ENCODE data around the gene FXYD3.
"Not testable (repeated sequence)": the region's sequence is repeated elsewhere in the genome, so short reads cannot be mapped to it uniquely, and the experiment has no call there.

The FXYD3 gene

DNA sequence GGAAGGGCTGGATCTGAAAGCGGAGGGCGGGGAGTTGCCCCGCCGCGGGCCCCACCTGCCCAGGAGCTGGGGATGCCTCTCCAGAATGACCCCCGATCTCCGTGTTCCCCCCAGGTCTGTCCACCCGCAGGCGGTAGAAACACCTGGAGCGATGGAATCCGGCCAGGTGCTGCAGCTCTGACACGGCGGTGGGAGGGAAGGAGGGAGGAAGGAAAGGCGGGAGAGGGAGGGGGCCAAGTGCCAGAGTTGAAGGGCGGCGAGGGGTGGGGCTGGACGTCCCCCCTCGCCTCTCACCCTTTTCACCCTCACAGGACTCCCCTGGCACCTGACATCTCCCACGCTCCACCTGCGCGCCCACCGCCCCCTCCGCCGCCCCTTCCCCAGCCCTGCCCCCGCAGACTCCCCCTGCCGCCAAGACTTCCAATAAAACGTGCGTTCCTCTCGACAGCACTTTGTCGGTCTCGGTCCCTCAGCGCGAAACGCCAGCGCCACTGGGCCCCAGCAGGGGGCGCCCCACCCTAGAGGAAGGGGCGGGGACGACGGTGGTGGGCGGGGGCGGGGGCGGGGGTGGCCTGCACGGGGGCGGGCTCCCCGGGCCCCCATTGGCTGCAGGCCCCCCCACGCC lies 27.1 kb downstream of the FXYD3 start:
- H3K4me3 ChIP-seq (ENCODE audit: low read depth, low read length) = peak overlapping the region; percentile 67

DNA sequence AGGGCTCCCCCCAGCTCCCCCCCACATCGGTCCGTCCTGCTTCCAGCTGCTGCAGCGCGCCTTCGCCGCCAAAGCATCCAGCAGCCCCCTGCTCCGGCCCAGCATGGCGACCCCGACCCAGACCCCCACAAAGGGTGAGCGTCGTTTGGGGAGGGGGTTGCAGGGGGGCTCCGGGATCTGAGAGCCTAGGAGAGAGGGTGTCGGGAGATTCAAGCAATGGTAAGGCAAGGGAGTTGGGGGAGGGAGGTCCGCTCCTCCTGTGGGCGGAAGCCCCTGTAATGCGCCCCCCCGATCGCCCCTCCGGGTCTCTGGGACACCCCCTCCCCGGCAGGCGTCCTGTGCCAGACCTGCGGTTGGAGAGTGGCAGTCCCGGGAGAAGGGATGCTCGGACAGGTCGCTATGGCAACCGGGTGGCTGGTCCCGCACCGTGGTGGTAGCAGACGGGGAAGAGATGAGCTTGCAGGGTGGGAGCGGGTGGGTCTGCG lies 27.6 kb downstream of the FXYD3 start, which contains the start of gene FXYD7:
Gene FXYD7, plus strand, starts transcription at position 25 of the 485 bp plus-strand sequence. Its CDS starts 79 bp downstream, at position 104.
- Histone ChIP-seq H3K36me3 (ENCODE audit: control insufficient read depth, insufficient read depth, low read length) (no peaks in the 10 kb centered on the region), H3K27me3 (ENCODE audit: control insufficient read depth, insufficient read depth, low read length) (peaks cover 14% of the 10 kb centered on the region), H3K4me1 (ENCODE audit: control insufficient read depth, insufficient read depth, low read length) (peaks cover 19% of the 10 kb centered on the region), H3K4me3 (ENCODE audit: low read depth, low read length) (peak within 1 kb of the TSS; percentile 67), H3K9me3 (ENCODE audit: control insufficient read depth, insufficient read depth, low read length) (no peaks in the 10 kb centered on the region), H3K9ac (ENCODE audit: low read depth, low read length) (peak within 1 kb of the TSS; percentile 16)

More for the DNA sequence above, 27.1 kb downstream of the FXYD3 start:
- Histone ChIP-seq H3K4me1 (ENCODE audit: control insufficient read depth, insufficient read depth, low read length) (peaks cover 19% of the 10 kb centered on the region), H3K36me3 (ENCODE audit: control insufficient read depth, insufficient read depth, low read length) (no peaks in the 10 kb centered on the region), H3K9ac (ENCODE audit: low read depth, low read length) (peak overlapping the region; percentile 16), H3K27me3 (ENCODE audit: control insufficient read depth, insufficient read depth, low read length) (peaks cover 14% of the 10 kb centered on the region), H3K9me3 (ENCODE audit: control insufficient read depth, insufficient read depth, low read length) (no peaks in the 10 kb centered on the region)

DNA sequence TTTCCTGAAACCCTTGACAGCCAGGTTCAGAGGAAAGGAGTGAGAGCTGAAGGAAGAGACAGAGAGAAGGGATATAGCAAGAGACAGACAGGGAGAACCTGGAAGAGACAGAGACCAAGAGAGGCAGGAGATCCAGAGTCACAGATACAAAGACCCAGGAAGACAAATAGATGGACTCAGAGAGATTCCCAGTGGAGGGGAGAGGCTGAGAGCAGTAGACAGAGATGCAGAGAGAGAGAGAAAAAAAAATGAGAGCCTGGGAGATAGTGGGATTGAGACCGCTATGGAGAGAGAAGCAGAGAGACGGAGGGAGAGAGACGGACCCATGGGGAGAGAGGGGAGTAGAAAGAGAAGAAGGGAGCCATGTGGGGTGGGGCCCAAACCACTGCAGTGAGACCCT lies 28.2 kb downstream of the FXYD3 start:
- Histone ChIP-seq H3K9me3 (ENCODE audit: control insufficient read depth, insufficient read depth, low read length) (no peaks in the 10 kb centered on the region), H3K4me3 (ENCODE audit: low read depth, low read length) (peak overlapping the region; percentile 65), H3K9ac (ENCODE audit: low read depth, low read length) (no peak overlapping the region), H3K36me3 (ENCODE audit: control insufficient read depth, insufficient read depth, low read length) (no peaks in the 10 kb centered on the region), H3K27me3 (ENCODE audit: control insufficient read depth, insufficient read depth, low read length) (peaks cover 14% of the 10 kb centered on the region), H3K4me1 (ENCODE audit: control insufficient read depth, insufficient read depth, low read length) (peaks cover 18% of the 10 kb centered on the region)

DNA sequence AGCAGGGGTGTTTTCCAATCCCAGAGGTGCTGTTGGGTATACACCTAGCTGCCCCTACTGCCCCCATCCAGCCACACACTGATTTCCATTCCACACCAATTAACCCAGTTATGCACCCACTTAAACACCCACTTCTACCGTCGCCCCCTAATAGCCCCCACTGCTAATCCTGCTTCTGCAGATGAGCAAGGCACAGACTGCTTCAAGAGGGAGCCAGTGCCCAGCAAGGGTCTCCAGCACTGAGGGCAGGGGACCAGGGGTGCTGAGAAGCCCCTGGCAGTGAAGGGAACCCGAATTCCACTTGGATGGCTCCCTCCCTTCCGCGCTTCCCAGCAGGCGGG lies 28.6 kb downstream of the FXYD3 start:
- H3K9me3 ChIP-seq (ENCODE audit: control insufficient read depth, insufficient read depth, low read length) = no peaks in the 10 kb centered on the region
- peak overlapping the region; percentile 65 for H3K4me3 ChIP-seq (ENCODE audit: low read depth, low read length)
- H3K36me3 ChIP-seq (ENCODE audit: control insufficient read depth, insufficient read depth, low read length) = no peaks in the 10 kb centered on the region
- peaks cover 17% of the 10 kb centered on the region for H3K4me1 ChIP-seq (ENCODE audit: control insufficient read depth, insufficient read depth, low read length)
- H3K27me3 ChIP-seq (ENCODE audit: control insufficient read depth, insufficient read depth, low read length) = peaks cover 14% of the 10 kb centered on the region
- H3K9ac ChIP-seq (ENCODE audit: low read depth, low read length) = no peak overlapping the region

DNA sequence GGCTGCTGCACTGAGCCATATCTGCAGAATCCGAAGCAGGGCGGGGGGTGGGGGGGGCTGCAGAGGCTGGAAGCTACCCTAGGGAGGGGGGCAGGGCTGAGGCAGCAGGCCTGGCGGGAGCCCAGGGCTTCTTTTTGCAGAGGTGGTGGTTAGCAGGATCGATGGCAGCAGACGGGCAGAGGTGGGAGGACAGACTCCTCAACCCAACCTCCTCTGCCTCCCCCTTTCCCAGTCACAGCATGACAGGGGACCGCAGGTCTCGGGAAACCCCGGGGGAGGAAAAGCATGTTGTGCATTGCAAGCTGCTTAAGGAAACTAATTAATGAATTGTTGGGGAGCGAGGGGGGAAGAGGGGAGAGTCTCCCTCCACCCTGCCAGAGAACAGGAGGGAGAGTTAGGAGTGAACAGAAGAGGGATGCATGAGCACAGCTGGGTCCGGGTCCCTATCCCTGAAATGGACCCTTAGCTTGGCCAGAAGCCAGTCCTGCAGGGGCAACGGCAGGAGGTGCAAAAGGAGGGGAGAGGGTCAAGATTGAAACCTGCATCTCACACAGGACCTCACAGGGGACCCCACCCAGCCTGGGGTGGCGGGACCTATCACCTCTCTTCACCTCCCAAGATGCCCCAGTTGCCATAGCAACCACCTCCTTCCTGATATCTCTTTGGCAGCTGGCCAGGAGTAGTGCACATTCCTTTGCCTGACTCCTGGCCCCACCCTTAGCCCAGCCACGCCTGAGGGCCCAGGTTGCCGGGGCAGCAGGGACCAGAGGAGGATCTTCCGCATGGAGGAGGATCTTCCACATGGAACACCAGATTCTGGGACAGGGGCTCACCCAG lies 29.2 kb downstream of the FXYD3 start:
- Histone ChIP-seq H3K4me1 (ENCODE audit: control insufficient read depth, insufficient read depth, low read length) (peaks cover 17% of the 10 kb centered on the region), H3K4me3 (ENCODE audit: low read depth, low read length) (peak overlapping the region; percentile 65), H3K9me3 (ENCODE audit: control insufficient read depth, insufficient read depth, low read length) (no peaks in the 10 kb centered on the region), H3K36me3 (ENCODE audit: control insufficient read depth, insufficient read depth, low read length) (no peaks in the 10 kb centered on the region), H3K9ac (ENCODE audit: low read depth, low read length) (no peak overlapping the region), H3K27me3 (ENCODE audit: control insufficient read depth, insufficient read depth, low read length) (peaks cover 14% of the 10 kb centered on the region)

DNA sequence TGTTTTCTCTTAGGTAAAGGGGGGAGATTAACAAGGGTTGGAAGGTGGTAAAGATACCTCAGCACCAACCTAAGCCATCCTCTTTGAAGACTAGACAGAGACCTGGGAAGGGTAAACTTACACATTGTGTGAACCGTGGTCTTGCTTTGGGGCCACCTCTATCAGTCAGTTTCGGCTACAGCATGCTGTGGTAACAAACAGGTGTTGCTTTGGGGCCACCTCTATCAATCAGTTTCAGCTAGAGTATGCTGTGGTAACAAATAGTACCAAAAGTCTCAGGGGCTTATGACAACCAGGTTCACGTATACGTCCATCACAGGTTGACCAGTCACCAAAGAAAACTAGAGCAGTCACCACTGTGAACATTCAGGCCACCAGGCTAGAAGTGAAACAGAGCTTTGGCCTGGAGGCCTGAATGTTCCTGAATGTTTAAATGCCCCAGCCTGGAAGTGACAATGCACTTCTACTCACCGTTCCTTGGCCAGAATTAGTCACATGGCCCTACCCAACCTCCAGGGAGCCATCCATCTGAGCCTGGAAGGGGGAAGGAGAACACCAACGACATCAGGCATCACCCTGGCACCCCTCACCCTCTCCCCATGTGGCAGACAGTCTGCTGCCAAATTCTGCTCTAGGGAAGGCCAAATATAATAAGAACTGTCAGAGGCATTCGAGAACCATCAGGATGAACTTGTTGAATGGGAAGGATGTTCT lies 31.3 kb downstream of the FXYD3 start:
- H3K9me3 ChIP-seq (ENCODE audit: control insufficient read depth, insufficient read depth, low read length) = no peaks in the 10 kb centered on the region
- H3K9ac ChIP-seq (ENCODE audit: low read depth, low read length) = no peak overlapping the region
- no peaks in the 10 kb centered on the region for H3K36me3 ChIP-seq (ENCODE audit: control insufficient read depth, insufficient read depth, low read length)
- peaks cover 8% of the 10 kb centered on the region for H3K27me3 ChIP-seq (ENCODE audit: control insufficient read depth, insufficient read depth, low read length)
- H3K4me3 ChIP-seq (ENCODE audit: low read depth, low read length) = no peak overlapping the region
- H3K4me1 ChIP-seq (ENCODE audit: control insufficient read depth, insufficient read depth, low read length) = peaks cover 15% of the 10 kb centered on the region

DNA sequence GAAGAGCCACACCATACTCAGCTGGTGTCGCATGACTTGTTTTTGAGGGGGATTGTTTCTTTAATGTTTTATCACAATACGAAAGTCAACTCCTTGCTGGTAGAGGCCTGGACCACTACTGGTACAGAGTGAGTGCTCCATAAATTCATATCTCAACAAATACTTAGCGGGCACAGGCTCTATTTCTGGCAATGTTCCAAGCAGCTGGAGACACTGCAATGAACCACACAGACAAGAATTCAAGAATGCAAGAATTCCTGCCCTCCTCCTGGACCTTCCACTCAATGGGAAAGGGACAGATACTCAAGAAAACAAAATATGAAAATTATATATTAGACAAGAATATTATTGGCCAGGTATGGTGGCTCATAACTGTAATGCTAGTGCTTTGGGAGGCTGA lies 33.8 kb downstream of the FXYD3 start:
- H3K9me3 ChIP-seq (ENCODE audit: control insufficient read depth, insufficient read depth, low read length) = no peaks in the 10 kb centered on the region
- H3K4me3 ChIP-seq (ENCODE audit: low read depth, low read length) = no peak overlapping the region
- no peaks in the 10 kb centered on the region for H3K36me3 ChIP-seq (ENCODE audit: control insufficient read depth, insufficient read depth, low read length)
- no peak overlapping the region for H3K9ac ChIP-seq (ENCODE audit: low read depth, low read length)
- H3K4me1 ChIP-seq (ENCODE audit: control insufficient read depth, insufficient read depth, low read length) = peaks cover 17% of the 10 kb centered on the region
- H3K27me3 ChIP-seq (ENCODE audit: control insufficient read depth, insufficient read depth, low read length) = no peaks in the 10 kb centered on the region

DNA sequence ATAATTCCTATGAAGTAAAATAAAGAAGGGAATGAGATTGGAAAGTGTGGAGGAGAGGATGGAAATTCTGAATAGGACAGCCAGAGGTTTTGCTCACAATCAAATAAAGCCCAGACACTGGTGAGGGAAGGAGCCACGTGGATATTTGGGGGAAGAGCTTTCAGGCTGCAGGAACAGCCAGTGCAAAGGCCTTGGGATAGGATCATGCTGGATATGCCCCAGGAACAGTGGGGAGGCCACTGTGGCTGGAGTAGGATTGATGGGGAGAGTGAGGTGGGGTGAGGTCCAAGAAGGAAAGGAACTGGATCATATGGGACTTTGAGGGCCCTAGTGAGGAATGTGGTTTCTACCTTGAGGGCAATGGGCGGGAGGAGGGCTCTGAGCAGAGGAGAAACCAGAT lies 34.8 kb downstream of the FXYD3 start:
- peaks cover 11% of the 10 kb centered on the region for H3K4me1 ChIP-seq (ENCODE audit: control insufficient read depth, insufficient read depth, low read length)

DNA sequence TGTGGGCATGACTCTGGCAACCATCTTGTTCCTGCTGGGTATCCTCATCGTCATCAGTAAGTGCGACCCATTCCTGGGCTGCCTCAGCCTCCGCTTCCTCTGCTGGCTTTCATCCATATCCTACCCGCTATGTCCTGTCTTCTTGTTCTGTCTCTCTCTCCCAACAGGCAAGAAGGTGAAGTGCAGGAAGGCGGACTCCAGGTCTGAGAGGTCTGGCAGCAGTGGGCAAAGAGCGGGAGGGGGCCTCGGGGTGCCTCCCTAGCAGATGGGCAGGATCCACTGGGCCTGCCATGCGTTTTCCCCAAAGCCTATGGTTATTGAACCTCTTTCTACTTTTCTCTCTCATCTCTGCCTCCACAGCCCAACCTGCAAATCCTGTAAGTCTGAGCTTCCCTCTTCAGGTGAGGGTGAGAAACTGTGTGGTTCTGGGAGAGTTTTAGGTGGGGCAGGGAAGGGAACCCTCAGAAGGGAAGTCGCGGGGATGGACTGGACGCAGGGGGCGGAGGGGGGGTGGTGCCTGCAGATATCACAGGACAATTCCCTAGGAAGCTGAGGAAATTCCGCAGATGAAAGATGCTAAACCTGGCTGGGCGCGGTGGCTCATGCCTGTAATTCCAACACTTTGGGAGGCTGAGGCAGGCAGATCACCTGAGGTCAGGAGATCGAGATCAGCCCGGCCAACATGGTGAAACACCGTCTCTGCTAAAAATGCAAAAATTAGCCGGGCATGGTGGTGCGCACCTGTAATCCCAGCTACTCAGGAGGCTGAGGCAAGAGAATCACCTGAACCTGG lies 35.8 kb downstream of the FXYD3 start:
- H3K27me3 ChIP-seq (ENCODE audit: control insufficient read depth, insufficient read depth, low read length) = no peaks in the 10 kb centered on the region
- H3K4me3 ChIP-seq (ENCODE audit: low read depth, low read length) = no peak overlapping the region
- H3K36me3 ChIP-seq (ENCODE audit: control insufficient read depth, insufficient read depth, low read length) = no peaks in the 10 kb centered on the region
- H3K4me1 ChIP-seq (ENCODE audit: control insufficient read depth, insufficient read depth, low read length) = peaks cover 18% of the 10 kb centered on the region
- H3K9me3 ChIP-seq (ENCODE audit: control insufficient read depth, insufficient read depth, low read length) = no peaks in the 10 kb centered on the region
- no peak overlapping the region for H3K9ac ChIP-seq (ENCODE audit: low read depth, low read length)

More for the DNA sequence above, 34.8 kb downstream of the FXYD3 start:
- Histone ChIP-seq H3K9ac (ENCODE audit: low read depth, low read length) (no peak overlapping the region), H3K9me3 (ENCODE audit: control insufficient read depth, insufficient read depth, low read length) (no peaks in the 10 kb centered on the region), H3K36me3 (ENCODE audit: control insufficient read depth, insufficient read depth, low read length) (no peaks in the 10 kb centered on the region), H3K4me3 (ENCODE audit: low read depth, low read length) (no peak overlapping the region), H3K27me3 (ENCODE audit: control insufficient read depth, insufficient read depth, low read length) (no peaks in the 10 kb centered on the region)

DNA sequence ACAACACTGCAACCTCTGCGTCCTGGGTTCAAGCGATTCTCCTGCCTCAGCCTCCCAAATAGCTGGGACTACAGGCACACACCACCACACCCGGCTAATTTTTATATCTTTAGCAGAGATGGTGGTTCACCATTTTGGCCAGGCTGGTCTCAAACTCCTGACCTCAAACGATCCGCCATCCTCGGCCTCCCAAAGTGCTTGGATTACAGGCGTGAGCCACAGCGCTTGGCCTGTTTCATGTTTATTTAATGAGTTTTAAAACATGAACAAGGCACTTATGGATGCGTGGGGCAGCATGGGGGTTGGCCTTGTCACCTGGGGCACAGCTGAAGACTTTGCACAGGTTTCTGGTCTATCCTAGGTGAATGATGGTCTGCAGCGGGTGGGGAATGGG lies 37.5 kb downstream of the FXYD3 start:
- not testable (repeated sequence) for H3K9ac ChIP-seq (ENCODE audit: low read depth, low read length)

More for the DNA sequence above, 37.5 kb downstream of the FXYD3 start:
- not testable (repeated sequence) for H3K36me3 ChIP-seq (ENCODE audit: control insufficient read depth, insufficient read depth, low read length); H3K27me3 ChIP-seq (ENCODE audit: control insufficient read depth, insufficient read depth, low read length); H3K9me3 ChIP-seq (ENCODE audit: control insufficient read depth, insufficient read depth, low read length)
- Histone ChIP-seq H3K4me1 (ENCODE audit: control insufficient read depth, insufficient read depth, low read length) (peaks cover 18% of the 10 kb centered on the region), H3K4me3 (ENCODE audit: low read depth, low read length) (peak overlapping the region; percentile 86)

Data from iPS-15b (cell line).